GM21576 (cell line): ENCODE results near the gene WDR18.

Experiments
- ATAC-seq: cut with Tn5 transposase; IDR thresholded peaks from one replicate; pipeline ENCODE4 v1.9.1; 2021; ENCODE audit warnings: mild to moderate bottlenecking, moderate library complexity; ENCODE audit not compliant: unreplicated experiment

The WDR18 gene

GRCh38 chr19:991174-991931 is 7.2 kb downstream of the WDR18 start:
- ATAC-seq = no peak

GRCh38 chr19:991932-992669 is 8.0 kb downstream of the WDR18 start:
- ATAC-seq = no peak

DNA sequence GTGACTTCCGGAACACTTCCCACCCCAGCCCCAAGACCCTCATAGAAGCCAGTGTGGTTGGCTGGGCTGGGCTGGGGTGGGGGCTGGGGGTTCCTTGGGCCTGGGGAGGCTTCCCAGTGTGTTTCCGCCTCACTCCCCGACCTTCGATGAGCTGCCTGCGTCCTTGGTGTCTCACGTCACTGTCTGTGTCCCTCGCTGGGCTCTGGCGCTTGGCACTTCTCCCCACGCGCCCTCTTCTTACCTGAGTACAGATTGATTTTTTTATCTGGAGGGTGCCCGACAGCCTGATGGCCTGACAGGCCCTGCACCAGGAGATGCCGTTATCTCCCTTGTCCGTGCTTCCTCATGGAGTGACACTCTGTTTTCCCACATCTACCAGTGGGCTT is 8.5 kb downstream of the WDR18 start:
- no peak for ATAC-seq

DNA sequence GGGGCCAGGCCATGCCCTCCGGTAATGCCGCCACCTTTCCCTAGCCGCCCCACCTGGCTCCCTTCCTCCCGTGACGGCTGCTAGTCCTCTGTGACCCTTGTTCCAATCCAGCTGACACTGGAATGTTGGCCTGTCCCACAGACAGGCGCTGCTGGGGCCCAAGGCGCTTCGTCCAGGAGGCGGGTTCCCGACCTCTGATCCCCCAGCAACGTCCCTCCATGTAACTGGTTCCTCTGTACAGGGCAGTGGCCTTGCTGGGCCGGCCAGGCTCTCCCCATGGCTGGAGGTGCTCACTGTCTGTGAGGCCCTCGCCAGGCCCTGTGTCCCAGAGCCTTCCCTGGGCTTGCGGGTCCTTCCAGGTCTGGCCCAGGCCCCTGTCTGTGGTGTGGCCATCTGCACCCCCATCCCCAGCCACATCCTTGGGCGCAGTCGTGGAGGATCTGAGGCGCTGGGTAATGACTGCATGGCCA is 9.3 kb downstream of the WDR18 start:
- no peak for ATAC-seq

DNA sequence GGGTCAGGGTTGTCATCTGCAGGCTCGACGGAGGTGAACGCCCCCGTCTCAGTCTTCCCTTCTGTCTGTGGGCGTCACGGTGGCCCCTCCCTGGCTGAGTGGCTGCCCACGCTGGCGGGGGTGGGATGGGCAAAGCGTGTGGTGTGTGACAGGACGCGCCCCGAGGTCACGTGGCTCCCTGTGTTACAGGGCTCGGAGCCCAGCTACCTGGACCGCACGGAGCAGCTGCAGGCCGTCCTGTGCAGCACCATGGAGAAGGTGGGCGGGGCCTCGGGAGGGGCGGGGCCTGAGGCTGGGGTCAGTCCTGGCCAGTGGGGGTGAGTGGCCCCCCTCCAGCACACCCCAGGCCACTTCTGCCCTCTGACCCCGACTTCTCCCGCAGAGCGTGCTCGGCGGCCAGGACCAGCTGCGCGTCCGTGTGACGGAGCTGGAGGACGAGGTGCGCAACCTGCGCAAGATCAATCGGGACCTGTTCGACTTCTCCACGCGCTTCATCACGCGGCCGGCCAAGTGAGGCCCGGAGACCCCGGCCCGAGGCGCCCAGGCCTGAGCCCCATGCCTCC is 9.8 kb downstream of the WDR18 start:
- ATAC-seq = no peak

DNA sequence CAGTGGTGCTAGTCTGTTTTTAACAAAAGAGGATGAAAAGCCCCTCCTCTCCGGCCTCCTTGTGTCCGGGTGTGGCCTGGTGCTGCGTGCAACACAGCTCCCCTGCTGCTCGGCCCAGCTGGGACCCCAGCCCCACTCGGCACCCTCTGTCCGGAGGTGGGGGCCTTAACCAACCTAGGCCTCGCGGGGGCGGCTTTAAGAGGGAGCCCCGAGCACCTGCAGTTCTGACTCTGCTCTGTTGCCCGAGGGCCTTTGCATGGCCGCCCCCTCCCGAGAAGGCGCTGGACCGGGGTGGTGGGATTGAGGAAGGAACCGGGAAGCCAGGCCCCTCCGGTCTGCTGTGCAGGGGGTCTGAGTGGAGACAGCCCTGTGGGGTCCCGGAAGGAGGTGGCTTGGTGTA is 10.4 kb downstream of the WDR18 start:
- no peak for ATAC-seq

DNA sequence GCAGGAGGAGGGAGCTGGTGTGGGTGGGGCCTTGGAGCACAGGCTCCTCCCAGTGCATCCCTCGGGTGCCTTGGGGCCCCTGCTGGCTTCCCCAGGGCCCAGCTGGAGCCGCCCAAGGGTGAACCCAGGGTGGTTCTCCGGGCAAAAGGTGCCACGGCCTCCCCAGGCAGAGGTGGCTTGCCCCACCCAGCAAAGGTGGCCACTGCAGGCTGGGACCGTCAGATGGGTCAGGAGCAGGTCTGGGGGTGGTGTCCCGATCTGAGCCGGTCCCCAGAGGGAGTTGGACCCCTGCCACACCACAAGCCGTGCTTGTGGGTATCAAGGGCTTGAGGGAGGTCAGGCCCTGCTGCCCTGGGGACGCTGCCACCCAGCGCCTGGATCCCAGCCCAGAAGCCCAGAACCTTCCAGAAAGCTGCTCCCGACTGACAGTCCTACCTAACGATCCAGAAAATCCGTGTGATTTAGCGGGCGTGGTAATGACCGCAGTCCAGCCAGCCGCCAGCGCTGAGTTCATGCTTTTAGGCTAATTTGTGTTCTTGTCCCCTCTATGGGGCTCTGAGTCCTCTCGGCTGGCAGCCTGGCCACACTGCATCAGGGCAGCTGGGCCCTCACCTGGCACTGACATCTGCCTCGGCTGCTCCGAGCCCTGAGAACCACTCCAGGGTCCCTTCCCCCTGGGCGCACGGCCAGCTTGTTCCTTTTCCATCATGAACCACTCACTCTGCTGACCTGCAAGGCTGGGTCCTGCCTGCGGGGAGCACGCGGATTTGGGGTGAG is 11.1 kb downstream of the WDR18 start:
- no peak for ATAC-seq

- no peak for ATAC-seq
Measured at GRCh38 chr19:996051-996838, 12.1 kb downstream of the WDR18 start.

DNA sequence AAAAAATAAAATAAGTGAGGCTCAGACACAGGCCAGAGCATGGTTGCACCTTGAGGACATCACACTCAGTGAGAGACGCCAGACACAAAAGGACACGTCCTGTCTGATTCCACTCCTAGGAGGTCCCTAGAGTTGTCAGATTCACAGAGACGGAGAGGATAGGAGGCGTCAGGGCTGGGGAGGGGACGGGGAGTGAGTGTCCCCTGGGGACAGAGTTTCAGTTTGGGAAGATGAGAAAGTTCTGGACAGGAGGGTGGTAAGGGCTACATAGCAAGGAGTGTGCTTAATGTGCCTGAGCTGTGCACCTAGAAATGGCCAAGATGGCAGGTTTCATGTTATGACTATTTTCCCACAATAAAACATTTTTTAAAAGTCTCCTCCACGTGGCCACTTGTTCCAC is 13.9 kb downstream of the WDR18 start:
- ATAC-seq = no peak

DNA sequence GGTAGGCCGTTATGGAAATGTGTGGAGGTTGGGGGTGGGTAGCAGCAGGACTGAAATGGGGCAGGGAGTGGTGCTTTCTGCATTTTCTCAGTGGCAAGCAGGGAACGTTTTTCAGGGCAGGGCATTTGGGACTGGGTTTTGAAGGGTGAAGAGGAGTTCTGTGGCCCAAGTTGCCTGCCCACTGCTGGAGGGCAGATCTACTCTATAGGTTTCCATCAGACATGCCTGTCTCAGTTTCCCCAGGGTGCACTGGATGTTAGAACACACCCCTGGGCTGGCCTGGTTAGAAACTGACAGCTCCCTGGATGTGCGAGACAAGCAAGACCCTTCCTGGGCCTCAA is 15.2 kb downstream of the WDR18 start:
- no peak for ATAC-seq

DNA sequence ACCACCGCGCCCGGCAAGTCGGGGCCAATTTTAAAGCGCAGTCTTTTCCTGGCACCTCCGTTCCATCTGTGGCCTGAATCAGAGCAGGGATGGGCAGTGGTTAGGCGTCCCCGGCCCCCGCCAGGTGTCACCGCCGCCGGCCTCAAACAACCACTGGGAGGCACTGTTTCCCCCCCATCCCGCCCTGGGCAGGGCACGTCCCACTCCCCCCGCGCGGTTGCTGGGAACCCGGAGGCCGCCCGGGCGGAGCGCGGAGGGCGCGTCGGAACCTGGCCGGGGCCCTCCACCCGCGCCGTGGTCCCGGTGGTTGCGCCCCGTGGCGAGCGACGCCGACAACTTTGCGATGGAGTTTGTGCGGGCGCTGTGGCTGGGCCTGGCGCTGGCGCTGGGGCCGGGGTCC is 15.9 kb downstream of the WDR18 start, which contains the start of gene GRIN3B:
GRIN3B (plus strand) TSS at position 325 of the 400 bp plus-strand sequence; CDS start at position 344, 19 bp downstream.
- ATAC-seq = no peak

DNA sequence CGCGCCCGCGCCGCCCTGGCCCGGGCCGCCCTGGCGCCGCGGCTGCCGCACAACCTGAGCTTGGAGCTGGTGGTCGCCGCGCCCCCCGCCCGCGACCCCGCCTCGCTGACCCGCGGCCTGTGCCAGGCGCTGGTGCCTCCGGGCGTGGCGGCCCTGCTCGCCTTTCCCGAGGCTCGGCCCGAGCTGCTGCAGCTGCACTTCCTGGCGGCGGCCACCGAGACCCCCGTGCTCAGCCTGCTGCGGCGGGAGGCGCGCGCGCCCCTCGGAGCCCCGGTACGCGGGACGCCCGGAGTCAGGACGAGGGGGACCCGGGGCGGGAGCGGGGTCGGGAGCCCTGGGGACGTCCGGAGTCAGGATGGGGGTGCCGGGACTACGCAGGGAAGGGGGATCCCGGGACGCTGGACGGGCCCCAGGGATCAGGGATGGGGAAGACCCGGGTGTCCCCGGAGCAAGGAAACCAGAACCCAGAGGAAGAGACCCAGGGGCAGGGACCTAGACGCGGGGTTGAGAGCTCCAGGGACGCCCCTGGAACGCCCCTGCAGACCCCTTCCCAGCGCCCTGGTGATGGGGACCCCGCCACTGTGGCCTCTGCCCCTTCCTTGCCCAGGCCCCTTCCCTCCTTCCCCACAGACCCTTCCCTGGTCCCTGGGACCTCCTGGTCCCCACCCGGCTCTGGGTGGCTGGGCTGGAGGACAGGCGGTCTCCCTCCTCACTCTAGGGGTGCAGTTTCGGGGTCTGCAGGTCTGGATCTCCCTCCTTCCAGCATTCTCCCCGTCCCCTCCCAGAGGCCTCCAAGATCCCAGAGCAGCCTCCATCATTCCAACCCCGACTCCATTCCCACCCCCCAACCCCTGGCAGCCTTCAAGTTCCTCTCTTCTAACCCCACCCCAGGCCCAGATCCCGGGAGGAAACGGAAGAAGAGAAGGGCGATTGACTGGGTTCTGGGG is 16.7 kb downstream of the WDR18 start:
- ATAC-seq = no peak

GRCh38 chr19:1001538-1002166 is 17.5 kb downstream of the WDR18 start:
- no peak for ATAC-seq

- ATAC-seq = no peak
Measured at GRCh38 chr19:1002600-1002999, 18.5 kb downstream of the WDR18 start.

- ATAC-seq = no peak
Measured at GRCh38 chr19:1003283-1003682, 19.1 kb downstream of the WDR18 start.

DNA sequence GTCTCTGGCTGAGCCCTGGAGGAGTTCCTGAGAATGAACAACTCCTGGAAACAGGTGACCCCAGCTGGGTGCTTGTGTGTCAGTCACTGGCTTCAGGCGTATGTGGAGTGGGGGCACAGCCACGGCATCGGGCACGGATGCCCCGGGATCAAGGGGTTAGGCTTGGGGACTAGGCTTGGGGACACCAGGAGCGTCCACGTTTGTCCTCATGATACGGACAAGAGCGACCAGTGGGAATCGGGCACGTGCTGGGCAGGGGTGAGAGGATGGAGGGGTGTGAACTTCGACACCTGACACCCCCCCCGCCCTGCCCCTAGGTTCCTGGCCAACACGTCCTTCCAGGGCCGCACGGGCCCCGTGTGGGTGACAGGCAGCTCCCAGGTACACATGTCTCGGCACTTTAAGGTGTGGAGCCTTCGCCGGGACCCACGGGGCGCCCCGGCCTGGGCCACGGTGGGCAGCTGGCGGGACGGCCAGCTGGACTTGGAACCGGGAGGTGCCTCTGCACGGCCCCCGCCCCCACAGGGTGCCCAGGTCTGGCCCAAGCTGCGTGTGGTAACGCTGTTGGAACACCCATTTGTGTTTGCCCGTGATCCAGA is 20.2 kb downstream of the WDR18 start:
- no peak for ATAC-seq

DNA sequence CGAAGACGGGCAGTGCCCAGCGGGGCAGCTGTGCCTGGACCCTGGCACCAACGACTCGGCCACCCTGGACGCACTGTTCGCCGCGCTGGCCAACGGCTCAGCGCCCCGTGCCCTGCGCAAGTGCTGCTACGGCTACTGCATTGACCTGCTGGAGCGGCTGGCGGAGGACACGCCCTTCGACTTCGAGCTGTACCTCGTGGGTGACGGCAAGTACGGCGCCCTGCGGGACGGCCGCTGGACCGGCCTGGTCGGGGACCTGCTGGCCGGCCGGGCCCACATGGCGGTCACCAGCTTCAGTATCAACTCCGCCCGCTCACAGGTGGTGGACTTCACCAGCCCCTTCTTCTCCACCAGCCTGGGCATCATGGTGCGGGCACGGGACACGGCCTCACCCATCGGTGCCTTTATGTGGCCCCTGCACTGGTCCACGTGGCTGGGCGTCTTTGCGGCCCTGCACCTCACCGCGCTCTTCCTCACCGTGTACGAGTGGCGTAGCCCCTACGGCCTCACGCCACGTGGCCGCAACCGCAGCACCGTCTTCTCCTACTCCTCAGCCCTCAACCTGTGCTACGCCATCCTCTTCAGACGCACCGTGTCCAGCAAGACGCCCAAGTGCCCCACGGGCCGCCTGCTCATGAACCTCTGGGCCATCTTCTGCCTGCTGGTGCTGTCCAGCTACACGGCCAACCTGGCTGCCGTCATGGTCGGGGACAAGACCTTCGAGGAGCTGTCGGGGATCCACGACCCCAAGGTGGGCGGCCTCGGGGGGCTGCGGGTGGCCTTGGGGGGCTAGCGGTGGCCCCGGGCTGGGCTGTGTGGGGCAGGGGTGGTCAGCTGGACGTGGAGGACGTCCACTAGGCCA is 20.9 kb downstream of the WDR18 start:
- ATAC-seq = no peak
